Naive thymus-derived CD8-positive, alpha-beta T cell (primary cell): Measurements from ENCODE around the gene RBFOX2. TPM values are rescaled to one million over a fixed set of nuclear protein-coding genes. Genes with fewer than 3 reads are reported as not detected.

Experiments
- ATAC-seq, 2 donors: fragments of 150-1000 bp; cut with Tn5 transposase in 1 of 2; sonication (Bioruptor Pico), chemical (Tn5 transposase) in 1 of 2; 1 replicate in 1 of 2; 2 replicates in 1 of 2; pipeline ENCODE4 v1.10.0; 2021; ENCODE audit warnings: mild to moderate bottlenecking in 2 of 2, moderate library complexity in 2 of 2
- POLR2A ChIA-PET: fragments of 350-600 bp; sonication (Branson Sonifier 250); formaldehyde crosslinking; loops from one replicate; lab custom pipeline; 2021; ENCODE audit warnings: antibody characterized with exemption; lab: Charles Lee
- DNase-seq, 10 donors: peaks; one replicate each; pipeline versions ENCODE4 v3.0.0 to v3.0.0-alpha.2; 2020 to 2022
- H3K27ac Mint-ChIP-seq, 10 donors: one replicate each; pipeline ENCODE4 v1.8.0; 2020 to 2022; ENCODE audit warnings: mild to moderate bottlenecking in 10 of 10, mixed read lengths in 10 of 10, moderate library complexity in 4 of 10, inconsistent platforms in 1 of 10
- H3K27me3 Mint-ChIP-seq, 5 donors: one replicate each; pipeline ENCODE4 v1.8.0; 2021 to 2022; ENCODE audit warnings: mixed read lengths in 5 of 5
- H3K36me3 Mint-ChIP-seq, 3 donors: one replicate each; pipeline ENCODE4 v1.8.0; 2020 to 2022; ENCODE audit warnings: mixed read lengths in 3 of 3, mild to moderate bottlenecking in 2 of 3, inconsistent platforms in 1 of 3
- H3K4me1 Mint-ChIP-seq, 4 donors: one replicate each; pipeline ENCODE4 v1.8.0; 2021 to 2022; ENCODE audit warnings: mixed read lengths in 4 of 4
- H3K4me3 Mint-ChIP-seq, 10 donors: one replicate each; pipeline ENCODE4 v1.8.0; 2020 to 2022; ENCODE audit warnings: mild to moderate bottlenecking in 10 of 10, mixed read lengths in 10 of 10, moderate library complexity in 6 of 10, inconsistent platforms in 1 of 10
- H3K9me3 Mint-ChIP-seq, 9 donors: one replicate each; pipeline ENCODE4 v1.8.0; 2020 to 2022; ENCODE audit warnings: mixed read lengths in 9 of 9, mild to moderate bottlenecking in 3 of 9, inconsistent platforms in 1 of 9, moderate library complexity in 1 of 9
- polyA plus RNA-seq, 3 donors: library from polyadenylated mRNA; unstranded; fragments of 300-500 nt; fragmentation: Illumina TruSeq; gene quantifications; one replicate each; pipeline ENCODE4 v1.2.3, GENCODE V29; 2021
- total RNA-seq, 8 experiments: library from RNA in 2 of 8; stranded (reverse) in 2 of 8; gene quantifications; one replicate each; pipeline ENCODE4 v1.2.3 and lab custom pipeline; 2021 to 2026

Gene RBFOX2
- total and polyA plus RNA-seq, 5 experiments from 2014 or later = 0.15 to 1.7 (median 0.84) TPM; not detected in 1

DNA sequence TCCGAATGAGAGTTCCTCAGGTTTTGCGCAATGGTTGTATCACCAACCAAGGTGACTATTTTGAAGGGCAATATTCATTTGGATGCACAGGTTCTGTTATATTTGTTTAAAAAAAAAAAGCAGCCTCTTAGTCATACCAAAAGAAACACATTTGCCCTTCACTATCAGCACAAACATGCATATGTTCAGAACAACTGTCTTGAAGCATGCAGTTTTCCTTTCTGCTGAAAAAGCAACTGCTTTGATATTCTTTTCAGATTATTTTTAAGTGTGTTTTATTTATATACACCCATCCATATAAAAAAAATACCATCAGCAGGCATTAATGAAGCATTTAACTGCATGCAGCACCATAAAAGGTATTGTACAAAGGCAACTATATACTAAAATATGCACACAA lies 67.8 kb downstream of the RBFOX2 start:
- no peak overlapping the region for H3K27ac Mint-ChIP-seq
- H3K4me3 Mint-ChIP-seq = no peak overlapping the region

DNA sequence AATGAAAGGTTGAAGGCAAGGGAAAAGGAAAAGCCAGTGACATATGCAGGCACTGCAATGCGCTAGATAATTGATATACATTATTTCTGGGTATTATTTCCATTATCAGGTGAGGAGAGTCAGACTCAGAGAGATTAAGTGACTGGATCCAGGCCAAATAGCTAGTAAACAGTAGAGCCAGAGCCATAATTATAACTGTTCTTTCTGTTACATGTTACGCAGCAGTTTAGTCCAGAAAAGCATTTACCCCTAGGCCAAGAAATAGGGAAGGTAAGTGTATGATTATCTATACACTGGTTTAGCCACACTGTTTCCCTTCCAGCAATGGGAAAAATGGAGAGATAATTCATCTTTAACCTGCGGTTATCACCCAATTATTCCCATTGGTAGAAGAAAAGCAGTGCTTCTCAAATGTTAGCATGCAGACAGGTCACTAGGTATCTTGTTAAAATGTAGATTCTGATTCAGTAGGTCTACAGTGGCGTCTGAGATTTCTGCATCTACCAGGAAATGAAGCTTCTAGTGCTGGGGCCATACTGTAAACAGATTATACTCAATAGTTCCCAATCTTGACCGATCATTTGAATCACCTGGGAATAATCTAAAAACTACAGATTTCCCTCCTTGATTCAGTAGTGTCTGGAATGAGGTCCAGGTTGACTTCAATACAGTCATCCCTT lies 69.4 kb downstream of the RBFOX2 start:
- Mint-ChIP-seq H3K27me3 (peaks cover 0 to 6% (median 1%) of the 10 kb centered on the region in 5 donors), H3K4me3 (no peak overlapping the region), H3K27ac (no peak overlapping the region), H3K4me1 (no peaks in the 10 kb centered on the region), H3K36me3 (no peaks in the 10 kb centered on the region), H3K9me3 (no peaks in the 10 kb centered on the region)
- POLR2A ChIA-PET = no interaction called here
- ATAC-seq (no peak), DNase-seq (no peak)

More for the DNA sequence above, 67.8 kb downstream of the RBFOX2 start:
- H3K4me1 Mint-ChIP-seq = no peaks in the 10 kb centered on the region
- DNase-seq (no peak), ATAC-seq (no peak)
- peaks cover 0 to 6% (median 1%) of the 10 kb centered on the region in 5 donors for H3K27me3 Mint-ChIP-seq
- no peaks in the 10 kb centered on the region for H3K9me3 Mint-ChIP-seq
- no peaks in the 10 kb centered on the region for H3K36me3 Mint-ChIP-seq
- POLR2A ChIA-PET = no interaction called here

DNA sequence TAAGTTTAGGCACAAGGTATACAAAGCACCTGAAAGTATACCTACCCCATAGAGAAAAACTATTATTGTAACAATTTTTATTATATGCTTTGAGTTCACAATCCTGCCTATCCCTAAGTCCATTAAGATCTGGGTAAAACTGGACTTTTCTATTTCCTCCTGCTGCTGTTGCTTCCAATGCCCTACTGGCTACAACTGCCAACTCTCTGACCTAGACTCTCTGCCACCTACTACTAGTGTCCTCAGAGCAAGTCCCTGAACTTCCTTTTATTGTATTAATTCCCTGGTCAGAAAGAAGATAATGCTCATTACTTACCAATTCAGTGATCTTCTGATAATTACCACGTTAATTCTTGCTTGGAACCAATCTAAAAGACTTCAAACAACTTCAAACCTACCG lies 70.3 kb downstream of the RBFOX2 start:
- no peak overlapping the region for H3K4me3 Mint-ChIP-seq
- ATAC-seq (no peak), DNase-seq (no peak)
- peaks cover 0 to 6% (median 1%) of the 10 kb centered on the region in 5 donors for H3K27me3 Mint-ChIP-seq
- H3K36me3 Mint-ChIP-seq = no peaks in the 10 kb centered on the region
- POLR2A ChIA-PET = no interaction called here
- no peak overlapping the region for H3K27ac Mint-ChIP-seq
- H3K4me1 Mint-ChIP-seq = no peaks in the 10 kb centered on the region
- H3K9me3 Mint-ChIP-seq = no peaks in the 10 kb centered on the region

DNA sequence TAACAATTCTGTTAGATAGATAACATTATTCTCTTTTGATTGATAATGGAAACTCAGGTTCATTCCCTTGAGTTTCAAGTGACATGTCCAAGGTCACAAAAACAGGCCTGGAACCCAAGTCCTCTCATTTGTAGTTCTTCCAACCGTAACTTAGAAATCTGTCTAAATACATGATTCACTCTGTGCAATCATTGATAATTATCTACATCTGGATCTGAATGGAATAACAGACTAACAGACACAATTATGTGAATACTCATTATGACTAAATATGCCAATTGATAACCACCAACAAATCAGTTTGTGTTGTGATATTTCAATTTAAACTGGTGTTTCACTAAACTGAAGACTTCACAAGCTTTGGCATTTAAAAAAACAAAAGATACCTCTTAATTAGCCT lies 71.0 kb downstream of the RBFOX2 start:
- H3K4me1 Mint-ChIP-seq = no peaks in the 10 kb centered on the region
- peaks cover 0 to 6% (median 1%) of the 10 kb centered on the region in 5 donors for H3K27me3 Mint-ChIP-seq
- ATAC-seq (no peak), DNase-seq (no peak)
- H3K4me3 Mint-ChIP-seq = no peak overlapping the region
- H3K36me3 Mint-ChIP-seq = no peaks in the 10 kb centered on the region
- POLR2A ChIA-PET = no interaction called here
- H3K9me3 Mint-ChIP-seq = no peaks in the 10 kb centered on the region
- no peak overlapping the region for H3K27ac Mint-ChIP-seq

DNA sequence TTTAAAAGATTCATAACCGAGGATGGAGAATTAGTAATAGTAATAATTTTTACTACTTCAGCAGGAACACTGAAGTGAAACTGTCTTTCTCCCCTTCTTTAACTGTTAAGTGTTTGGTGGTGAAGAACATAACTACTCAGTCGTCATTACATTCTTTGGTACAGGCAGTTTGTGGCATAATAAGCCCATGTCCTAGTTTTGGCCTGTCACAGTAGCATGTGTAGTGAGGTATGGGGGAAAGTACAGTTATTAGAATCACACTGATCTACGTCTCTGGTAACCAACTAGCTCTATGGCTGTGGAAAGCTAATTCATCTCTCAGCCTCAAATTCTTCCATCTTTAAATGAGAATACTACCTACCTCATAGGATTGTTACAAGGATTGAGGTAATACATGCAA lies 71.8 kb downstream of the RBFOX2 start:
- Mint-ChIP-seq H3K4me3 (no peak overlapping the region), H3K27ac (no peak overlapping the region), H3K36me3 (no peaks in the 10 kb centered on the region), H3K27me3 (peaks cover 0 to 6% (median 1%) of the 10 kb centered on the region in 5 donors), H3K9me3 (no peaks in the 10 kb centered on the region), H3K4me1 (no peaks in the 10 kb centered on the region)
- DNase-seq (no peak), ATAC-seq (no peak)
- POLR2A ChIA-PET = no interaction called here

GRCh38 chr22:35955546-35955945 lies 73.1 kb downstream of the RBFOX2 start:
- no peak overlapping the region for H3K27ac Mint-ChIP-seq
- POLR2A ChIA-PET = no interaction called here
- no peak for DNase-seq
- no peaks in the 10 kb centered on the region for H3K4me1 Mint-ChIP-seq
- H3K27me3 Mint-ChIP-seq = peaks cover 0 to 4% (median 1%) of the 10 kb centered on the region in 5 donors
- no peak for ATAC-seq
- H3K9me3 Mint-ChIP-seq = no peaks in the 10 kb centered on the region
- no peak overlapping the region for H3K4me3 Mint-ChIP-seq
- no peaks in the 10 kb centered on the region for H3K36me3 Mint-ChIP-seq

GRCh38 chr22:35952576-35952975 lies 76.0 kb downstream of the RBFOX2 start:
- peaks cover 0 to 1% (median 0%) of the 10 kb centered on the region in 5 donors for H3K27me3 Mint-ChIP-seq
- ATAC-seq (no peak), DNase-seq (no peak)
- H3K36me3 Mint-ChIP-seq = no peaks in the 10 kb centered on the region
- H3K9me3 Mint-ChIP-seq = no peaks in the 10 kb centered on the region
- H3K27ac Mint-ChIP-seq = no peak overlapping the region
- POLR2A ChIA-PET = no interaction called here
- H3K4me3 Mint-ChIP-seq = no peak overlapping the region
- H3K4me1 Mint-ChIP-seq = no peaks in the 10 kb centered on the region

GRCh38 chr22:35950262-35950661 lies 78.4 kb downstream of the RBFOX2 start:
- no peaks in the 10 kb centered on the region for H3K27me3 Mint-ChIP-seq
- H3K4me1 Mint-ChIP-seq = no peaks in the 10 kb centered on the region
- H3K27ac Mint-ChIP-seq = no peak overlapping the region
- H3K9me3 Mint-ChIP-seq = no peaks in the 10 kb centered on the region
- POLR2A ChIA-PET = interaction anchor here (0.7 kb wide), 1 partner anchor 17 kb away, joined by 5 read pairs; no protein-coding TSS in a partner anchor
- DNase-seq (no peak), ATAC-seq (no peak)
- H3K4me3 Mint-ChIP-seq = no peak overlapping the region
- H3K36me3 Mint-ChIP-seq = no peaks in the 10 kb centered on the region

- DNase-seq (no peak), ATAC-seq (no peak)
- H3K9me3 Mint-ChIP-seq = no peaks in the 10 kb centered on the region
- H3K4me1 Mint-ChIP-seq = no peaks in the 10 kb centered on the region
- POLR2A ChIA-PET = no interaction called here
- no peaks in the 10 kb centered on the region for H3K36me3 Mint-ChIP-seq
- H3K4me3 Mint-ChIP-seq = no peak overlapping the region
- H3K27ac Mint-ChIP-seq = no peak overlapping the region
- H3K27me3 Mint-ChIP-seq = peaks cover 0 to 2% (median 0%) of the 10 kb centered on the region in 5 donors
Measured at GRCh38 chr22:35949243-35949642, 79.4 kb downstream of the RBFOX2 start.

GRCh38 chr22:35947794-35948425 lies 80.7 kb downstream of the RBFOX2 start:
- ATAC-seq (no peak), DNase-seq (no peak)
- H3K4me1 Mint-ChIP-seq = no peaks in the 10 kb centered on the region
- peaks cover 0 to 2% (median 0%) of the 10 kb centered on the region in 5 donors for H3K27me3 Mint-ChIP-seq
- H3K4me3 Mint-ChIP-seq = no peak overlapping the region
- no peak overlapping the region for H3K27ac Mint-ChIP-seq
- POLR2A ChIA-PET = no interaction called here
- H3K36me3 Mint-ChIP-seq = no peaks in the 10 kb centered on the region
- H3K9me3 Mint-ChIP-seq = no peaks in the 10 kb centered on the region

- peaks cover 0 to 5% (median 1%) of the 10 kb centered on the region in 5 donors for H3K27me3 Mint-ChIP-seq
- H3K9me3 Mint-ChIP-seq = no peaks in the 10 kb centered on the region
- H3K4me3 Mint-ChIP-seq = no peak overlapping the region
- H3K36me3 Mint-ChIP-seq = no peaks in the 10 kb centered on the region
- H3K4me1 Mint-ChIP-seq = no peaks in the 10 kb centered on the region
- ATAC-seq = no peak
- no peak for DNase-seq
- no peak overlapping the region for H3K27ac Mint-ChIP-seq
- POLR2A ChIA-PET = no interaction called here
Measured at GRCh38 chr22:35944458-35944857, 84.2 kb downstream of the RBFOX2 start.

DNA sequence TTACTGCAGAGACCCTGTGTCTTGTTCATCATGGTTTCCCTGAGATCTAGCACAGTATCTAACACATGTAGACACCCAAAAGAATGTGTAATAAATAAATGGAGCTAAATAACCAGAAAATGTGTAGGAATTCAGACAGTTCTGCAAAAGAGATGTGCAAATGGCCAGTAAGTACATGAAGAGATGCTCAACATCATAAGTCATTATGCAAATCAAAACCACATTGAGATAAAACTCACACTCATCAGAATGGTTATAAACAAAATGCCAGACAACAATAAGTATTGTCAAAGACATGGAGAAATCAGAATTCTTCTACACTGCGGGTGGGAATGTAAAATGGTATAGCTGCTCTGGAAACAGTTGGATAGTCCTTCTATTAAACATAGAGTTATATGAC lies 88.5 kb downstream of the RBFOX2 start:
- H3K27ac Mint-ChIP-seq = no peak overlapping the region
- H3K9me3 Mint-ChIP-seq = no peaks in the 10 kb centered on the region
- H3K4me1 Mint-ChIP-seq = no peaks in the 10 kb centered on the region
- no peak overlapping the region for H3K4me3 Mint-ChIP-seq
- DNase-seq (no peak), ATAC-seq (no peak)
- POLR2A ChIA-PET = no interaction called here
- no peaks in the 10 kb centered on the region for H3K36me3 Mint-ChIP-seq
- H3K27me3 Mint-ChIP-seq = peaks cover 0 to 7% (median 1%) of the 10 kb centered on the region in 5 donors

DNA sequence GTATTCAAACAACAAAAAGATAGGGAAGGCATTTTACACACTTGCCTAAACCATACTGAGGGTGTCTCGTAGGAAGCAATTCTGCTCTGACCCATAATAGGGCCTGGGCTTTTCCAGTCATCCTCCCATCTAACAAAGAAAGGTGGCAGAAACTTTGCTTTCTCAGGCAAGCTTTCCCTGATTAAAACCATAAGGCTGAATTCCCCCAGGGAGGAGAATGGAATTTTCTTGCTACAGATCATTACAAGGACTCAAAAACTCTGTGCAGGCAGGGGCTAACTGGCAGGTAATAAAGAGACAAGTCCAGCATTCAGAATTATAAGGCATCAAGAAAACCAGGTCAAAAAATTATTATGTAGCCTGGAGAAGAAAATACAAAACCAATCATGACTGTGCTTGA lies 90.4 kb downstream of the RBFOX2 start:
- no peak overlapping the region for H3K27ac Mint-ChIP-seq
- ATAC-seq (no peak), DNase-seq (no peak)
- POLR2A ChIA-PET = no interaction called here
- H3K4me1 Mint-ChIP-seq = no peaks in the 10 kb centered on the region
- H3K9me3 Mint-ChIP-seq = no peaks in the 10 kb centered on the region
- peaks cover 0 to 5% (median 1%) of the 10 kb centered on the region in 5 donors for H3K27me3 Mint-ChIP-seq
- no peak overlapping the region for H3K4me3 Mint-ChIP-seq
- no peaks in the 10 kb centered on the region for H3K36me3 Mint-ChIP-seq
